GM19438 (cell line): ENCODE measurements around the gene CDRT15L2.
A peak's percentile ranks its signal among the peaks of the same experiment; 100 is the strongest.
"Not testable (repeated sequence)": the region's sequence is repeated elsewhere in the genome, so short reads cannot be mapped to it uniquely, and the experiment has no call there.

ENCODE experiments used
- ATAC-seq: cut with Tn5 transposase; IDR thresholded peaks from one replicate; pipeline ENCODE4 v1.9.1; 2021; ENCODE audit warnings: low read depth; ENCODE audit not compliant: unreplicated experiment

The CDRT15L2 gene

DNA sequence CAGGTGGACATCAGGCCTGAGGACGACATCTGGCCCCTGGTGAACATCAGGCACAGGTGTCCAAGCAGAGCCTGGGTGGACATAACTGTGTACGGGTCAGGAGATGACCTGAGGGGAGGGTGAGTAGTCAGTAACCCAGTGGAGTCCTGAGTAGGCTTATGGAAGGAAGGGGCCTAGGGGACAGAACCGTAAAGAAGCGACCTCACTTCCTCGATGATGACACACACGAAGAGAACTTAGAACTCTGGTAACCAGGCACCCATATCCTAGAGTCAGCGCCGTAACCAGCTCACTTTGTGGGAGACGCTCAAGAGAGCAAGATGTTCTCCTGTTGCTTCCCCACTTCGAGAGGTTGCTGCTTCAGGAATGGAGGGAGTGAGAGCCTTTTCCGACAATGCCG, at the start of gene CDRT15L2:
Gene CDRT15L2, plus strand, starts transcription at position 301 of the 400 bp plus-strand sequence. Its CDS starts 20 bp downstream, at position 321.
- not testable (repeated sequence) for ATAC-seq

DNA sequence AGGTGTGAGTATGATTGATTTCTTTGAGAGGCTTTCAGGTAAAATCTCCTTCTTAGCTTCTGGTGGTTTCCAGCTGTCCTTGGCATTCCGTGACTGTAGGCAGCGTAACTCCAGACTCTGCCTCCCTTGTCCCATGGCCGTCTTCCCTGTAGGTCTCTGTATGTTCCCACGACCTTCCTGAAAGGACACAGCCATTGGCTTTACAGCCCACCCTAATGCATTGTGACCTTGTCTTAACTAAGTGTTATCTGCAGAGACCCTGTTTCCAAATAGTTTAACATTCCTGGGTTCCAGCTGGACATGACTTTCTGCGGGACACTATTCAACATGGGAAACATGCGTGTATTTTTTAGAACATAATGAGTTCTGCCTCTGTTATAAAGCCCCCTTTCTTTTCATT, 49.4 kb upstream of the CDRT15L2 start:
- not testable (repeated sequence) for ATAC-seq

DNA sequence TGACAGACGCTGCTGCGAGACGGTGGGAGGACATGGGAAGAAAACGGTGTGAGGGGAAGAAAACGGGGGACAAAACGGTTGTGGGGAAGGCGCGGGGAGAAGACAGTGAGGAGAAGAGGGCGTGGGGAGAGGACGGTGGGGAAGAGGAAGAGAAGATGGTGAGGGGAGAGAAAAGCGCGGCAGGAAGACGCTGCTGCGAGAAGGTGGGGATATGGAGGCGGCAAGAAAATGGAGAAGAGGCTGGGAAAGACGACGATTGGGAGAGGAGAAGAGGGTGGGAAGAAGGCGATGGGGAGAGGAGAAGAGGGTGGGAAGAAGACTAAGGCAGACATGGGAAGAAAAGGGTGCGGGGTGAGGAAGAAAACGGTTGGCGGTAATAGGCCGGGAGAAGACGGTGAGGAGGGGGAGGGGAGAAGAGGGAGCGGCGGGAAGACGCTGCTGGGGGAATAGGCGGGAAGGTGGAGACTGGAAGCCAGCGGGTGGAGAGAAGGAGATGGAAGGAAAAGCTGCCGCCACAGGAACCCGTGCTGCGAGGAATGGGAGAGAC, 46.9 kb upstream of the CDRT15L2 start:
- not testable (repeated sequence) for ATAC-seq

DNA sequence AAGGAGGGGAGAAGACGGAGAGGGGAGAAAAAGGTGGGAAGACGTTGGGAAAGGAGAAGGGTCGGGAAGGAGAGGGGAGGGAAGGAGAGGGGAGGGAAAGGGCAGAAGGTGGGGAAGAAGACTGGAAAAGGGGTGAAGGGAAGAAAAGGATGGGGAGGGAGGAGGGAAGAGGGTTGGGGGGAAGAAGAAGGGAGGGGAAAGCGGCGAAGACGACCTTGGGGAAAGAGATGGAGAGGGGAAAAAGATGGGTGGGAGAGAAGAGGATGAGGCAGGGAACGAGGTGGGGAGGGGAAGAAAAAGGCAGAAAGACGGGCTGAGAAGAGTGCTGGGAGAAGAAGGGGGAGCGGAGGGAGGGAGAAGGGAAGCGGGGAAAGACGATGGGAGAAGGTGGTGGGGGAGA, 46.3 kb upstream of the CDRT15L2 start:
- ATAC-seq, result not testable (repeated sequence)

DNA sequence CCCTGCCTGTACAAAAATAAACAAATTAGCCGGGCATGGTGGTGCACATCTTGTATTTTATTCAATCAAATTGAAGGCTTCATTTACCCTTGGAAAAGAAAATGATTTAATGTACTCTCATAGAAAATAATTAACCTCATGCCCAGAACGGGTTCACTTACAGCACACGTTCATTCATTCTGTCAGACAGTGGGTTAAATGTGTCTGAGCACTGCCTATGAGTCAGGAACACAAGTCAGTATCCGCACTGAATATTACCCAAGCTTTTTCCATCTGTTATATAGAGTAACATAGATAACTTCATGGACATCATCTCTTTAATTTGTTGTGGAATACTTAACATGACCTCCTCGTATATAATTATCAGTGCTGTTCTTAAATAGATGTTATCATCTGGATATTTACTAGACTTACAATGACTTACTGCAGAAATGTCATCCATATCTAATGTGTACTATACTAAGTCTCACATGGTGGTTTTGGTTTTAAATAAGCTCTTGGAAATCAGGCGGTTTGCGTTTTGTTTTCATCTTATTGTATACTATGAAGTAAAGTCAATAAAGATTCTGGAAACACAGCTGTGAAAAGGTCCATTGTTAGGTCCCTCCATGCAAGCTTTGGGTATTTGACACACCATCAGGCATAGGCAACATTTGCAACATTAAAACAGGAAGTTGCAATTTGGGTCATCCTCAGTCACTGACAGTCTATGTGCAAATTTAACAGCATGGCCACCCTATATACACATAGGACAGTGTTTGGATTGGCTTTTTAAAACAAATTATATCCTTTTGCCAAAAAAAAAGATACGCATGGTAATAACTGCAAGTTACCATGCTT, 44.6 kb upstream of the CDRT15L2 start:
- not testable (repeated sequence) for ATAC-seq

DNA sequence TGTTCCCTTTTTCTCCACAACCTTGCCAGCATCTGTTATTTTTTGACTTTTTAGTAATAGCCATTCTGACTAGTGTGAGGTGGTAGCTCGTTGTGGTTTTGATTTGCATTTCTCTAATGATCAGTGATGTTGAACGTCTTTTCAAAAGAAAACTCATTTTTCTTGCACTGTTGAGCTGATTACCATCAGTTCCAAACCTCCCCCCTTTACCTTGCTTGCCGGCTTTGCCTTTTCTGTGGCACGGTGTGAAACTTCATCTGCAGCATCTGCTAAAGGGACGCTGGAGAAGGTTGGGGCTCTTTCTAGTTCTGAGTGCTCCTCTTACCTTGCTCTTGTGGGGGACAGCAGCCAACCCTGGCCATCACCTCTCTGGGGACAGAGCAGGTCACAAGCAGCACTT, 39.1 kb upstream of the CDRT15L2 start:
- peak; percentile 98 for ATAC-seq

DNA sequence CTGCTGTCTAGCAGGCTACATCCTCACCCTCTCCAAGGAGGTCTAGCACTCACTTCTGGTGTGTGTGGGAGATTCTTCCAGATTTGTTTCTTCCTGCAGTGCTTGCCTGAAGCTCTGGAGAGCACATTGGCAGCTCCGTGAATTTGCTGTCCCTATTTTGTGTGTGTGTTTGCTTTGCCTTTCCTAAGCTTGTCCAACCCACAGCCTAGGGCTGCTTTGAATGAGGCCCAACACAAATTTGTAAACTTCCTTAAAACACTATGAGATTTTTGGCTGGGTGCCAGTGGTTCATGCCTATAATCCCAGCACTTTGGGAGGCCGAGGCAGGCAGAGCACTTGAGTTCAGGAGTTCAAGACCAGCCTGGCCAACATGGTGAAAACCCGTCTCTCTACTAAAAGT, 38.7 kb upstream of the CDRT15L2 start:
- ATAC-seq, result not testable (repeated sequence)

DNA sequence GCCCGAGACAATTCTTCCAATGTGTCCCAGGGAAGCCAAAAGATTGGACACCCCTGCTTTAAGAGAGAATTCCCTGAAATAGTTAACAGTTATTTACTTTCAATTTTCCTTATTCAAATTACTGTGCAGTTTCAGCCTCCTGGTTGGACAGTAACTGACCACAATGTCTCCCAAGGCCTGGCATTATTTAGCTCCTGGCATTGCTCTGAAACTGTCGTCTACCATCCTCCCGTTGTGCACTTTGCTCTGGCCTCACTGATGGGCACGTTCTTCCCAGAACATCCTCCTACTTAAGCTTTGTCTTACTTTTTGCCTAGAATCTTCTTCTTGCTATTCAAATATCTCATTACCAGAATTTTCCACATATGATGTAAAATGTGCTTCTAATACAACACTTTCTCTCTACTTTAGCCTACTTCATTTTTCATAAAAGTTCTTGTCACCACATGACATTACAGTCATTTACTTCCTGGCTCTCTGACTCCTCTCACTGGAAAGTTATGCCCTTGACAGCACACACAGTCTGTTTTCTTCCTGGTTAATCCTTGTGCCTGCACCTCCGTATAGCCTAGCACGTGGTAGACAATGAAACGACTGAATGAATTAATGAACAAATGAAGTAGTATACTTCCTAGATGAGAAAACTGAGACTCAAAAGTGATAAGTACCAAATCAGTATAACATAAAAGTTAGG, 37.5 kb upstream of the CDRT15L2 start:
- not testable (repeated sequence) for ATAC-seq

DNA sequence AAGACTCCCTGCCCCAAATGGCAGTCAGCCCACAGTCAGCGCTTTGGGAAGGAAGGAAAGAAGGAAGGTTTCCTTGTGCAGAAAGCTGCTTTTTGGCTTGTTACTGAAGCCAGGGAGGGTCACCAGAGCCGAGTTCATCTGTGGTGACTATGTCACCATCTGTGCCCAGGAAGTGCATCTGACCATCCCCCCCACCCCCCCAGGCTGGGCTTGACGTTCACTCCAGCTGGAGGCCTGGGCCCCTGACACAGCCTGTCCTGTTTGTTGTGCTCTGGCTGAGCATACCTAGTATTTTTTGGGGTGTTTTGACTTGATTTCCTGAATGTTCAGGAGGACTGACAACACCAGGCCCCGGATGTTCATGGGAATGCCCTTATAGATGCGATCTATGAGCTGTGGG, 31.6 kb upstream of the CDRT15L2 start:
- ATAC-seq, result not testable (repeated sequence)

DNA sequence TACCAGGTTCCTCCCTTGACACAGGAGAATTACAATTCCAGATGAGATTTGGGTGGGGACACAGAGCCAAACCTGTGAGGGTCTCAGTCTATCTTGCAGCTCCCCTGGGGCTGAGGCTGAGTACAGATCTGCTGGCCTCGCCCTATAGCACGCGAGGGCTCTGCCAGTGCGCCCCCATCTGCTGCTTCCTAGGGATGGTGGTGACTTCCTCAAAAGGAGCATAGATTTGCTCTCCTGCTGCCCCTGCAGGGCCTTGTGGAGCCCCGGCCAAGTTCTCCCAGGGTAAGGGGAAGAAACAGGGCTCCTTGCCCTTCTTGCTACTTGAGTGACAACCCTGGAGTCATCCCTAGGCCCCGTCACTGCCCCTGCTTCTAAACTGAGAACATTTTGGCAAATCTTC, 26.6 kb upstream of the CDRT15L2 start:
- not testable (repeated sequence) for ATAC-seq

DNA sequence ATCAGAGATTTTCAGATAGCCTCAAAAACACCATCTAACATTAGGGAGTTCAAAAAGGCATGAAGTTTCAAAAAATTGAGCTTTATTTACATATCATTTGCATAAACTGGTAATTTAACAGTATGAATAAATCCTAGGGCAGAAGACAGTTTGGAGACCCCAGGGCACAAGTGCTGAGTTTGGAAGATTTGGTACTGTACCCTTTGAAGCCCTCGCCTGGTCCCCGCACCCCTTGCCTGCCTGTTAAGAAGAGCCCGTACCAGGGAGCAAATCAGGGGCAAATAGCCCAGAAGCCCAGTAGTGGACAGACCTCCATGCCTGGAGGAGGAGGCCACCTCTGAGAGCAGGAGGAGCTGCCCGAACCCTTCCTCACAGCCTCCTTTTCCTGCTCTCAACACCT, 24.8 kb upstream of the CDRT15L2 start:
- not testable (repeated sequence) for ATAC-seq

DNA sequence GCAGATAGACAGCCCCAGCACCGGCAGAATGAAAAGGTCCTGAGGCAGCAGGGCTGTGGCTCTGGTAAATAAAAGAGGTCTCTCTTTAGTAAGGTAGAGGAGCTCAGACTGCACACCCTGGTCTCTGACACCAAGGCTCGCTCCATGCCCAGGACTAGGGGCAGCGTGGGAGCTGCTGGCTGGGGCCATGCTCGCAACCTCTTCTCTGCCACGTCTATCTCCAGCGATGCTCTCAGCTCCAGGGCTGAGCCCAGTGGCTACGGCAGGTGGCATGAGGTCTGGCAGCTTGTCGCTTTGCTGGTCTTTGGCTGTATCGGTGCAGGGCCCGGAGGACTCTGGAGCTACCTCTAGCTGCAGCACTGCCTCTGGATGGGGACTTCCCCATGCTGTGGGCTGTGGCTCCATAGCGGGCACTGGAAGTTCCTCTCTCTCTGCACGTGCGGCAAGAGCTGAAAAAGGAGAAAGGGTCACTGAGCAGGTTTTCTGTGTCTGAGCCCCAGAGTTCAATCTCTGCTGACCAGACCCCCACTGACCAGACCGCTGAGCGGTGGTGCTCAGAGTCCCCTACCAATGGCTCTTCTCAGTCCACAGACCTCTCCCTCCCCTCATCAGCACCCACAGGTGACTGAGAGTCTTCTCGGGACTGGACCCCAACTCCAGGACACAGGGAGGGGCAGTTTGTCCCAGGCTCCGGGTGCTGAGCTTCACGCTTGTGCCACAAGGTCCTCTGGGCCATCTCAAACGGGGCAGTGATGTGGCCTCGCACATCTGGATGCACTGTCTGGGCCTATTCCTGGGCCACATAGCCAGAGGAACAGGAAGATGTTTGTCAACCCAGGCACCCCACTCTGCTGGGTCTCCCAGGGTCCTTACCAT, 24.2 kb upstream of the CDRT15L2 start:
- not testable (repeated sequence) for ATAC-seq

DNA sequence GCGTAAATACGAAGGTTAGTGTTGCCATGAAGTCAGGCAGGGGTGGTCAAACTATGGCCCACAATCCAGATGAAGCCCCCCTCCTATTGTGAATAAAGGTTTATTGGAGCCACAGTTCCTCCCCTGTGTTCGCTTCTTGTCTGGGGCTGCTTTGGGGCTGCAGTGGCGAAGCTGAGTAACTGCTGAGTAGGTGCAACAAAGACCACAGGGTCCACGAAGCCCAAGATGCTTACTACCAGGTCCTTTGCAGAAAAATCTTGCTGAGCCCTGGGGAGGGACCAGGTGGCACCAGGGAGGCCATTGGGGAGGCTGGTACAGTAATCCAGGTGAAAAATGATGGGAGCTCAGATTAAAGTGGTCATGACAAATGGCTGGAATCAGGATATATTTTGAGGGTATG, 21.4 kb upstream of the CDRT15L2 start:
- not testable (repeated sequence) for ATAC-seq

DNA sequence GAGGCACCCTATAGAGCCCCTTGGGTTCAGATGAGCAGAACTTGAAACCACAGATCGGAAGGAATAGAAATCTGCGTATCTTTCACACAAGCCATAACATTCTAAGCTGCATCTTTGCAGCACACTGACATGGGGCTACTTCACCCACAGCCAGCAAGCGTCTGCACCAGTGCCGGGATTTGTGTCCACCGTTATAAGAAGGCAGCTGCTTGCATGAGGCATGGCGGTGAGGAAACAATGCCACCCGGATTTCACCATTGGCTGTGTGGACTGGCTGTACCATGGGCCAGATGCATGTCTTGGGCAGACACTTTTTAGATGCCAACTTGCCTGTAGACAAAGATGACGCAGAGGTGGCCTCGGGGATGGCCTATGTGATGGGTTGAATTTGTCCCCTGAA, 20.5 kb upstream of the CDRT15L2 start:
- ATAC-seq, result not testable (repeated sequence)

DNA sequence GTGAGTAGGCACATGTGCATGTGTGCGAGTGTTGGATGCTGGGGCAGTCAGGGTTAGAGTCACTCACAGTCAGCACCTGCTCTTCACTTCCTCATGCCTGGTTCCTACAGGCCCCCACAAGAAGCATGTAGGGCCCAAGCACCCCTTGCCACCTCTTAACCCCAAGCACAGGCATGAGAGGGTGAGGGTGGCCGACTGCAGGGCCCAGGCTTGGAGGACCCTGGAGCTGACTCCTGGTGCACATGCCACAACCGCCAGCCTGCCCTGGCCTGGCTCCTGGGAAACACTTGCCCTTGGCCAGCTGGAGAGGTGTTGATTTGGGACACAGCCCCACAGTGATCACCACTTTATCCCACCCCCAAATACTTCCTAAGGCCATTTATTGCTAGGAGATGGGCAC, 16.9 kb upstream of the CDRT15L2 start:
- ATAC-seq, result no peak

DNA sequence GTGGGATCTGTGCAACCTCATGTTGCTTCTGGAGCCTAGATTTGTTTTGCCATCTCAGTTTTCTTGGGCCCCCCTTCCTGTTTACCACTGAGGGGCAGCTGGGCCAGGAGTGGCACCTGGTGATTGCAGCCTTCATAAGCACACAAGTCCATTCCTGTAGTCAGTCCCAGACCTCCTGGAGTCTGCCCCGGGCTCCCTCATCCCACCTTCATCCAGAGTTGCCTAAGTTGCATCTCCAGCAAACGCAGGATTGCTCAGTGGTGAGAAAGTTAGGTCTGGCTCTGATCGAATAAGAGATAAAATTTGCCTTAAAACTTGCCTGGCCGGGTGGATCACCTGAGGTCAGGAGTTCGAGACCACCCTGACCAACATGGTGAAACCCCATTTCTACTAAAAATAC, 14.3 kb upstream of the CDRT15L2 start:
- not testable (repeated sequence) for ATAC-seq

DNA sequence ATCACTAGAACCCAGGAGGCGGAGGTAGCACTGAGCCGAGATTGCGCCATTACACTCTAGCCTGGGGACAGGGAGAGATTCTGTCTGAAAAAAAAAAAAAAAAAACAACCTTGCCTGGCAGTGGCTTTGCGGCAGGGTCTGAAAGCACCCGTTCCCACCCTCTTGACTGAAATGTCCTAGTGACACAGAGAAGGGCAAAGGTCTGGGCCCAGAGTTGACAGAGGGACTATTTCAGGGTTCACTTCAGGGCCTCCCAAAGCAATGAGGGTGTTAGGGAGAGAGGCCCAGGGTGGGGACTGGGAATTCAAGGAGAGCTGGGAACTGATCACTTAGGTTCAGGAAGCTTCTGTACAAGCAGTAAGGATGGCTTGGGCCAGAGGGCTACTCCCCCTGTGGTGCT, 13.8 kb upstream of the CDRT15L2 start:
- no peak for ATAC-seq

DNA sequence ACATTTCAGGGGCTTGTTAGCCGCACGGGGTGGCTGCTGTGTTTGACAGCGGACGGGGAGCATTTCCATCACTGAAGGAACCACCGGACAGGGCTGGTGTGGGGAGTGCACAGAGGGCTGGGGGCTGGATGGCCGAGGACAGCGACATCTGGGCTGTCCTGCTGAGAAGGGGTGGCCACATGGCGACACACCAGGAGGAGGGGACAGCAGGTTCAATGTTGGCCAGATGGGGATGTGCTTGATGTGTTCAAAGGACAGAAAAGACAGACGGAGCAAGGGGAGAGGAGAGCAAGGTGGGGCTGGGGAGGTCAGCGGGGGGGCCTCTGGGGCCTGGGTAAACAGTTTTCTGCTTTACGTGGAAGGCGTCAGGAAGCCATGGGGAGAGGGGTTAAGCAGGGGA, 12.8 kb upstream of the CDRT15L2 start:
- not testable (repeated sequence) for ATAC-seq

DNA sequence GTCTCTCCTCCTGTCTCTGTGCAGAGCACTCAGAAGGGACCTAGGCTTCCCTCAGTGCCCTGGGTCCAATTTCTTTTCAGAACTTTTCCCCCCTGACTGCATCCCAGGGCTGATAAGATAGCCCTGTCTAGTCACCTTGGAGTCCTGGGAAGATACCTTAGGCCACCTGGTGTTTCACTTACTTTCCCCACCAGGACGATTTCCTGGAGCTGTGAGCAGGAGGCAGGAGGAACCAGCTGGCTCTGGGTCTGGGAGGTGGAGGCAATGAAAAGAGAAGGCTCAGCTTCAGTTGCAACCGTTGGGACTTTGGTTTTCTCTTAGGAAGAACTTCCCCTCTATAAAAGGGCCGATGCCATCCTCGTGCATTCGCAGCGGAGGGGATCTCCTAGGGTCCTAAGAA, 12.1 kb upstream of the CDRT15L2 start:
- ATAC-seq, result not testable (repeated sequence)

DNA sequence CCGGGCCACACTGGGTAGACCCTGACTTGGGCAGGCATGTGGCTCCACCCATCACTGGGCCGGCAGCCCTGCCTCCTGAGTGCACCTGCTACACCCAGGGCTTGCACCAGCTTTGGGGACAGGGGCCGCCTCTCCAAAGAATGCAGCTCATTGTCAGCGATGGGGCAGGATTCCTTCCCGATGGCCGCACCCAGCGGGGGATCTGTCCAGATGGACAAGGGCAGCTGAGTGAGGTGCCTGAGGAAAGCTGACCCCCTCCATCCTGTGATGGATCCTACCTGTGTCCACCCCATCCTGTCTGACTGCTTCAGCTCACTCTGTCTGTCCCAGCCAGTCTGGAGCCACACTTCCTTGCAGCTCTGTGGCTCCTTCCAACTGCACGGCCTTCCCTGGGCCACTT, 10.9 kb upstream of the CDRT15L2 start:
- not testable (repeated sequence) for ATAC-seq
